NCI-H128 (cell line): ENCODE measurements around the gene SERPINA5.
"Not testable (repeated sequence)": the region's sequence is repeated elsewhere in the genome, so short reads cannot be mapped to it uniquely, and the experiment has no call there.

Experiments used
- DNase-seq: peaks from one replicate; lab custom pipeline; 2025; ENCODE audit not compliant: unreplicated experiment; lab: John Stamatoyannopoulos, UW

SERPINA5 gene

GRCh38 chr14:94598816-94599655 is 17.8 kb downstream of the SERPINA5 start:
- no peak for DNase-seq

- no peak for DNase-seq
Measured at GRCh38 chr14:94599656-94600004, 18.4 kb downstream of the SERPINA5 start.

- no peak for DNase-seq
Measured at GRCh38 chr14:94600148-94600545, 18.9 kb downstream of the SERPINA5 start.

GRCh38 chr14:94601884-94602391 is 20.7 kb downstream of the SERPINA5 start:
- no peak for DNase-seq

- no peak for DNase-seq
Measured at GRCh38 chr14:94602722-94603121, 21.5 kb downstream of the SERPINA5 start.

- no peak for DNase-seq
Measured at GRCh38 chr14:94605361-94605760, 24.1 kb downstream of the SERPINA5 start.

GRCh38 chr14:94608966-94609365 is 27.7 kb downstream of the SERPINA5 start:
- not testable (repeated sequence) for DNase-seq

GRCh38 chr14:94611179-94611578 is 30.0 kb downstream of the SERPINA5 start:
- no peak for DNase-seq

GRCh38 chr14:94612174-94612573 is 30.9 kb downstream of the SERPINA5 start, which contains the start of gene SERPINA3:
SERPINA3 (plus strand) TSS chr14:94612391; CDS start chr14:94614442, 2,051 bp downstream.
- DNase-seq: no peak

GRCh38 chr14:94612580-94613554 is 31.6 kb downstream of the SERPINA5 start:
- DNase-seq: no peak

- no peak for DNase-seq
Measured at GRCh38 chr14:94613720-94614644, 32.8 kb downstream of the SERPINA5 start.

GRCh38 chr14:94614802-94615201 is 33.6 kb downstream of the SERPINA5 start:
- no peak for DNase-seq

GRCh38 chr14:94615254-94615653 is 34.0 kb downstream of the SERPINA5 start:
- DNase-seq: no peak

GRCh38 chr14:94615823-94616570 is 34.8 kb downstream of the SERPINA5 start:
- no peak for DNase-seq

GRCh38 chr14:94617366-94617941 is 36.2 kb downstream of the SERPINA5 start:
- DNase-seq: no peak

GRCh38 chr14:94617988-94618822 is 37.0 kb downstream of the SERPINA5 start:
- no peak for DNase-seq

GRCh38 chr14:94619297-94619696 is 38.1 kb downstream of the SERPINA5 start:
- DNase-seq: no peak

- no peak for DNase-seq
Measured at GRCh38 chr14:94620597-94620996, 39.4 kb downstream of the SERPINA5 start.
